Keratinocyte (primary cell): ENCODE results near the gene HEYL. TPM values are rescaled to one million over a fixed set of nuclear protein-coding genes. Genes with fewer than 3 reads are reported as not detected.

Experiments used
- DNase-seq: peaks from one replicate; pipeline ENCODE4 v3.0.0-alpha.2; 2011; ENCODE audit warnings: low read depth, missing footprints, low spot score
- FAIRE-seq: peaks from 2 replicates; lab custom pipeline; 2011; peaks lifted over from hg19 to GRCh38; lab: Jason Lieb, UNC
- H2AFZ ChIP-seq: 2 replicates; pipeline ENCODE4 v1.6.0; 2012; ENCODE audit warnings: low read length, control low read depth, inconsistent platforms; ENCODE audit not compliant: control insufficient read depth
- H3K27ac ChIP-seq: 2 replicates; pipeline ENCODE4 v1.5.1; 2011; ENCODE audit warnings: low read length; ENCODE audit not compliant: control insufficient read depth, insufficient read depth
- H3K27me3 ChIP-seq: 3 replicates; pipeline ENCODE4 v1.6.0; 2011; ENCODE audit warnings: low read length; ENCODE audit not compliant: control insufficient read depth, insufficient read depth; ENCODE audit errors: extremely low read depth
- H3K36me3 ChIP-seq, 2 experiments: 2 replicates in 1 of 2; 3 replicates in 1 of 2; pipeline ENCODE4 v1.5.1; 2011; ENCODE audit warnings: low read length in 2 of 2, mild to moderate bottlenecking in 1 of 2; ENCODE audit not compliant: control insufficient read depth in 2 of 2, insufficient read depth in 2 of 2; ENCODE audit errors: extremely low read depth in 1 of 2
- H3K4me1 ChIP-seq: 3 replicates; pipeline ENCODE4 v1.5.1; 2011; ENCODE audit warnings: low read length; ENCODE audit not compliant: control insufficient read depth, insufficient read depth; ENCODE audit errors: extremely low read depth
- H3K4me2 ChIP-seq: 3 replicates; pipeline ENCODE4 v1.6.0; 2011; ENCODE audit warnings: low read depth, low read length; ENCODE audit not compliant: control insufficient read depth, insufficient read depth; ENCODE audit errors: extremely low read depth
- H3K4me3 ChIP-seq, 3 experiments: fragments of 200-600 bp in 1 of 3; sonication (generic) in 1 of 3; 2 replicates in 2 of 3; 3 replicates in 1 of 3; pipeline ENCODE4 v1.5.1; 2011 to 2016; ENCODE audit warnings: low read length in 3 of 3, mild to moderate bottlenecking in 3 of 3, control low read depth in 2 of 3, inconsistent platforms in 1 of 3, low read depth in 1 of 3, mixed read lengths in 1 of 3, mixed run types in 1 of 3, moderate library complexity in 1 of 3; ENCODE audit not compliant: control insufficient read depth in 2 of 3, insufficient read depth in 2 of 3; ENCODE audit errors: extremely low read depth in 1 of 3
- H3K79me2 ChIP-seq: 2 replicates; pipeline ENCODE4 v1.6.0; 2012; ENCODE audit warnings: low read length; ENCODE audit not compliant: control insufficient read depth, insufficient read depth
- H3K9ac ChIP-seq: 3 replicates; pipeline ENCODE4 v1.6.0; 2011; ENCODE audit warnings: low read length; ENCODE audit not compliant: control insufficient read depth, insufficient read depth; ENCODE audit errors: extremely low read depth
- H3K9me1 ChIP-seq: 3 replicates; pipeline ENCODE4 v1.6.0; 2011; ENCODE audit warnings: low read length; ENCODE audit not compliant: control insufficient read depth, insufficient read depth; ENCODE audit errors: extremely low read depth
- H3K9me3 ChIP-seq: 2 replicates; pipeline ENCODE4 v1.5.1; 2012; ENCODE audit warnings: low read depth, low read length; ENCODE audit not compliant: control insufficient read depth
- H4K20me1 ChIP-seq: 3 replicates; pipeline ENCODE4 v1.6.0; 2011; ENCODE audit warnings: low read length; ENCODE audit not compliant: control insufficient read depth, insufficient read depth; ENCODE audit errors: extremely low read depth
- EZH2 ChIP-seq: IDR thresholded peaks from one replicate; pipeline ENCODE4 v1.6.1; 2012; ENCODE audit warnings: inconsistent platforms, mild to moderate bottlenecking, low read length, moderate library complexity
- dilution Hi-C: fragments of 300-500 bp; cut with MboI; formaldehyde crosslinking; loops from one replicate; pipeline ENCODE4 v1.7.0; 2020; ENCODE audit warnings: low sequenced_read_pairs; ENCODE audit not compliant: extremely low pct_ligation_motif_present
- polyA plus RNA-seq, 5 experiments: library from polyadenylated mRNA; depleted of rRNA in 3 of 5; stranded (reverse) in 3 of 5; stranded (forward) in 1 of 5; unstranded in 1 of 5; fragments of >200 nt; gene quantifications; 1 replicate in 1 of 5; 2 replicates in 3 of 5; 3 replicates in 1 of 5; pipeline versions ENCODE4 v1.2.1 to v1.2.3, GENCODE V29; 2011 to 2012; ENCODE audit warnings: missing spikeins in 2 of 5, low read depth in 1 of 5, low replicate concordance in 1 of 5
- TF ChIP-seq, protein P1 (sequence below), 3 experiments: IDR thresholded peaks in 1 of 3; conservative IDR thresholded peaks in 1 of 3; optimal IDR thresholded peaks in 1 of 3; 2 replicates in 2 of 3; 3 replicates in 1 of 3; pipeline versions ENCODE3 to v1.5.1; 2011; ENCODE audit warnings: low read length in 3 of 3, mild to moderate bottlenecking in 3 of 3, moderate library complexity in 2 of 3, control low read depth in 1 of 3, inconsistent platforms in 1 of 3; ENCODE audit not compliant: insufficient read depth in 2 of 3; ENCODE audit errors: extremely low read depth in 1 of 3

HEYL gene
- polyA plus RNA-seq, 1 donor (not counting 4 experiments of a cell fraction or from before 2014, with no cell fraction given) = not detected

DNA sequence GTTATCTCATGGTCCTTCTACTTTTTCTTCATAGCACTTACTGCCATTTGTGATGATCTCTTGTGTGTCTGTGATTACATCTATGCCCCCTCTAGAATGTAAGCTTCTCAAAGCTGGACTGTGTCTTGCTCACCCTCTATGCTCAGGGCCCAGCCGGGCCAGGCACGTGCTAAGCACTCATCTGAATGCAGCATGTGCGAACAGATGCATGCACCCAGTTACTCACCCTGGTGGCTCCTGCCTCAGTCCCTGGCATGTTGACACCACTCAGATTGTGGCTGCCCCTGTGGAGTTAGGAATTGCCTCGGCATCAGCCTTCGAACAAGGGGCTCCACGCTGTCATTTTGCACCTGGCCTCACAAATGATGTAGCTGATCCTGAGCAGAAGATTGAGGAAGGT, 43.3 kb downstream of the HEYL start:
- Histone ChIP-seq H3K4me2 (no peak overlapping the region), H3K79me2 (no peaks in the 10 kb centered on the region), H4K20me1 (no peaks in the 10 kb centered on the region), H3K4me1 (no peaks in the 10 kb centered on the region), H3K9ac (no peak overlapping the region), H3K9me3 (no peaks in the 10 kb centered on the region), H3K4me3 (no peak overlapping the region), H3K27ac (no peak overlapping the region), H3K9me1 (no peaks in the 10 kb centered on the region), H2AFZ (no peak overlapping the region), H3K36me3 (no peaks in the 10 kb centered on the region), H3K27me3 (no peaks in the 10 kb centered on the region)
- dilution Hi-C loops = no loop called here
- no peak for FAIRE-seq
- TF ChIP-seq, protein P1, sequence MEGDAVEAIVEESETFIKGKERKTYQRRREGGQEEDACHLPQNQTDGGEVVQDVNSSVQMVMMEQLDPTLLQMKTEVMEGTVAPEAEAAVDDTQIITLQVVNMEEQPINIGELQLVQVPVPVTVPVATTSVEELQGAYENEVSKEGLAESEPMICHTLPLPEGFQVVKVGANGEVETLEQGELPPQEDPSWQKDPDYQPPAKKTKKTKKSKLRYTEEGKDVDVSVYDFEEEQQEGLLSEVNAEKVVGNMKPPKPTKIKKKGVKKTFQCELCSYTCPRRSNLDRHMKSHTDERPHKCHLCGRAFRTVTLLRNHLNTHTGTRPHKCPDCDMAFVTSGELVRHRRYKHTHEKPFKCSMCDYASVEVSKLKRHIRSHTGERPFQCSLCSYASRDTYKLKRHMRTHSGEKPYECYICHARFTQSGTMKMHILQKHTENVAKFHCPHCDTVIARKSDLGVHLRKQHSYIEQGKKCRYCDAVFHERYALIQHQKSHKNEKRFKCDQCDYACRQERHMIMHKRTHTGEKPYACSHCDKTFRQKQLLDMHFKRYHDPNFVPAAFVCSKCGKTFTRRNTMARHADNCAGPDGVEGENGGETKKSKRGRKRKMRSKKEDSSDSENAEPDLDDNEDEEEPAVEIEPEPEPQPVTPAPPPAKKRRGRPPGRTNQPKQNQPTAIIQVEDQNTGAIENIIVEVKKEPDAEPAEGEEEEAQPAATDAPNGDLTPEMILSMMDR (optimal IDR thresholded peaks at IDR 0.05 in 1 of 3, IDR thresholded peaks at IDR 0.05 in 1 of 3, conservative IDR thresholded peaks at IDR 0.05 in 1 of 3; ENCODE audit: extremely low read depth in 1 of 3, insufficient read depth in 2 of 3, low read length in 3 of 3) = no peak
- no peak for DNase-seq

DNA sequence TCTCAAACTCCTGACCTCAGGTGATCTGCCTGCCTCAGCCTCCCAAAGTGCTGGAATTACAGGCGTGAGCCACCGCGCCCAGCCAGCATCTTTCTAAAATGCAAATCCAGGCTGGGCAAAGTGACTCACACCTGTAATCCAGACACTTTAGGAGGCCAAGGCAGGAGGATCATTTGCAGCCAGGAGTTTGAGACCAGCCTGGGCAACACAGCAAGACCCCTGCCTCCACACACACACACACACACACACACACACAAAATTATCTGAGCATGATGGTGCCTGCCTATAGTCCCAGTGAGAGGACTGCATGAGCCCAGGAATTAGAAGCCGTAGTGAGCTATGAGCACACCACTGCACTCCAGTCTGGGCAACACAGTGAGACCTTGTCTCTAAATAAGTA, 46.1 kb downstream of the HEYL start:
- Histone ChIP-seq H3K27me3 (no peaks in the 10 kb centered on the region), H4K20me1 (no peaks in the 10 kb centered on the region), H2AFZ (no peak overlapping the region), H3K4me1 (no peaks in the 10 kb centered on the region), H3K36me3 (no peaks in the 10 kb centered on the region), H3K79me2 (no peaks in the 10 kb centered on the region), H3K4me3 (no peak overlapping the region), H3K4me2 (no peak overlapping the region), H3K9me3 (no peaks in the 10 kb centered on the region), H3K9ac (no peak overlapping the region), H3K9me1 (no peaks in the 10 kb centered on the region), H3K27ac (no peak overlapping the region)
- TF ChIP-seq, protein P1 (optimal IDR thresholded peaks at IDR 0.05 in 1 of 3, IDR thresholded peaks at IDR 0.05 in 1 of 3, conservative IDR thresholded peaks at IDR 0.05 in 1 of 3; ENCODE audit: extremely low read depth in 1 of 3, insufficient read depth in 2 of 3, low read length in 3 of 3) = no peak
- no peak for TF ChIP-seq EZH2
- no peak for FAIRE-seq
- no peak for DNase-seq
- dilution Hi-C loops = no loop called here
